Heart right ventricle (tissue), 16 donors: ENCODE measurements around the gene FKBP2. TPM values are rescaled to one million over a fixed set of nuclear protein-coding genes. Genes with fewer than 3 reads are reported as not detected.

ENCODE experiments used
- ATAC-seq, 8 donors: fragments of 200-7000 bp; cut with Tn5 transposase; one replicate each; pipeline ENCODE4 v1.9.1; 2020; ENCODE audit warnings: mild to moderate bottlenecking in 8 of 8, moderate library complexity in 8 of 8, moderate number of reproducible peaks in 1 of 8
- DNase-seq, 2 donors: peaks; one replicate each; pipeline ENCODE4 v3.0.0-alpha.2; 2020
- H3K27ac ChIP-seq, 10 donors: fragments of 200-600 bp; sonication (generic) in 2 of 10; one replicate each; pipeline versions ENCODE4 v1.5.0 to v1.8.0; 2020 to 2022; ENCODE audit warnings: mild to moderate bottlenecking in 3 of 10
- H3K27me3 ChIP-seq, 7 donors: fragments of 200-600 bp; one replicate each; pipeline ENCODE4 v1.8.0; 2021 to 2022; ENCODE audit warnings: mild to moderate bottlenecking in 2 of 7
- H3K36me3 ChIP-seq, 9 donors: fragments of 200-600 bp; sonication (generic) in 1 of 9; one replicate each; pipeline versions ENCODE4 v1.5.0 to v1.8.0; 2020 to 2022; ENCODE audit warnings: mild to moderate bottlenecking in 2 of 9
- H3K4me1 ChIP-seq, 9 donors: fragments of 200-600 bp; sonication (generic) in 1 of 9; one replicate each; pipeline versions ENCODE4 v1.5.0 to v1.8.0; 2020 to 2022; ENCODE audit warnings: mild to moderate bottlenecking in 4 of 9
- H3K4me3 ChIP-seq, 10 donors: fragments of 200-600 bp; sonication (generic) in 2 of 10; one replicate each; pipeline versions ENCODE4 v1.5.0 to v1.8.0; 2020 to 2022; ENCODE audit warnings: mild to moderate bottlenecking in 7 of 10, moderate library complexity in 2 of 10
- H3K9me3 ChIP-seq, 11 donors: fragments of 200-600 bp in 10 of 11; sonication (generic) in 2 of 11; one replicate each; pipeline versions ENCODE4 v1.5.0 to v1.8.0; 2013 to 2022; ENCODE audit warnings: mild to moderate bottlenecking in 2 of 11, control low read depth in 1 of 11, moderate library complexity in 1 of 11
- WGBS, 2 donors: extraction: QIAGEN DNeasy Blood & Tissue Kit; methylation state at CpG; one replicate each; pipeline ENCODE4 v1.1.7; 2013; ENCODE audit warnings: inconsistent platforms in 1 of 2; 5-methylcytosine and 5-hydroxymethylcytosine counted together
- intact Hi-C, 10 donors: fragments of 100-400 bp; cut with DNase I; formaldehyde crosslinking; loops; one replicate each; pipeline versions ENCODE4 v1.11.1 to v1.14.2; 2022
- polyA plus RNA-seq, 2 donors: library from polyadenylated mRNA; stranded (reverse); fragments of 200-250 nt; gene quantifications; one replicate each; pipeline ENCODE4 v1.2.3, GENCODE V29; 2013
- total RNA-seq, 10 donors: library from RNA; stranded (reverse); fragmentation: NEBNext Ultra II Directional in 3 of 10; extraction: Animal tissue kit (Norgen Biotek cat#: 25700) in 3 of 10; gene quantifications; one replicate each; pipeline versions ENCODE4 v1.2.1 to v1.2.4, GENCODE V29; 2021 to 2023
- TF ChIP-seq, protein P1 (sequence below), 9 donors: fragments of 200-600 bp; sonication (generic) in 2 of 9; IDR thresholded peaks; one replicate each; pipeline versions ENCODE4 v1.5.0 to v1.8.0; 2021 to 2022; ENCODE audit warnings: antibody characterized with exemption in 9 of 9, mild to moderate bottlenecking in 5 of 9, moderate library complexity in 1 of 9
- donor health status: Arrhythmogenic right ventricular cardiomyopathy.
- donor health status: ischemic (EF 13 %, LVEDD 7.1; RV severe dilation, severe dysfunction).
- donor health status: healthy with polysubstance abuse.
- donor health status: DM: no; HTN: yes; CAD: no.
- donor health status: DM: no; HTN: no; CAD: no.
- donor health status: ischemic (EF 25% LVEDD 6.9; RV normal size, moderate dysfunction).
- donor health status: ischemic (EF 25% LVEDD 5.7; RV mildly dilated, moderate dysfunction).
- donor health status: healthy.
- donor health status: DM: yes; HTN: yes; CAD: no.
- donor health status: Ischemic cardiomyopathy.
- donor health status: ischemic (EF 35%, LVEDD 5.7; RV mildly dilated, moderate dysfunction).
- donor health status: nonischemic (EF 11% LVEDD 7.7; RV severe dilation, severe dysfunction).
- donor health status: DM: yes; HTN: yes; CAD: no.
- donor health status: PGD.
- donor health status: ischemic (EF 29% LVEDD 5.4; RV normal size, mild dysfunction).
- donor health status: nonischemic (EF 23%, LVEDD 6.1; RV moderate dilation, normal function).

FKBP2 gene
- total and polyA plus RNA-seq, 12 donors, result 40.2 to 404 (median 49.4) TPM

DNA sequence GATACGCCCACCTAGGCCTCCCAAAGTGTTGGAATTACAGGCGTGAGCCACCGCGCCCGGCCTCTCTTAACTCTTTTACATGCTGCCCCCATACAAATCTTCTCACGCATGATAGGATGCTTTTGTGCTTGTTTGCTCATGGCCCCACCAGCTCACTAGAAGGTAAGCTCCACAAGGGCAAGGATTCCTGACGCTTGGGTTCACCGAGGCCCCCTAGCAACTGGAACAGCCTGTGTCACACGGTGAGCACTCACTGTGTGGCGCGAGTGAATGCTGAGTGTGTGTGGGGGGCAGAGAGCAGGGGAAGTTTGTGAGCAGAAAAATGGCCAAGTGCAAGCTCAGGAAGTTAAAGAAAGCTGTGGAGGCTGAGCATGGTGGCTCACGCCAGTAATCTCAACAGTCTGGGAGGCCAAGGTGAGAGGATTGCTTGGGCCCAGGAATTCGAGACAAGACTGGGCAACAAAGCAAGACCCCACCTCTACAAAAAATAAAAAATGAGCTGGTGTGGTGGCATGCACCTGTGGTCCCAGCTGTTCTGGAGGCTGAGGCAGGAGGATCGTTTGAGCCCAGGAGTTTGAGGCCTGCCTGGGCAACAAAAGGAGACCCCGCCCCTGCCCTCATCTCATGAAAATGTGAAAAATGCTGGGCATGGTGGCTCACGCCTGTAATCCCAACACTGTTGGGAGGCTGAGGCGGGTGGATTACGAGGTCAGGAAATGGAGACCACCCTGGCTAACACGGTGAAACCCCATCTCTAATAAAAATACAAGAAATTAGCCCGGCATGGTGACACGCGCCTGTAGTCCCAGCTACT lies 41.3 kb downstream of the FKBP2 start:
- WGBS, 2 donors, result 96 to 97% methylated on average over 22 of the region's 22 CpGs

GRCh38 chr11:64283092-64283491 lies 42.2 kb downstream of the FKBP2 start:
- DNase-seq (no peak), ATAC-seq (no peak)
- Histone ChIP-seq H3K36me3 (peaks cover 0 to 47% (median 0%) of the 10 kb centered on the region in 9 donors), H3K4me3 (peak overlapping the region in 4 of 10 donors; percentile 65 to 90 (median 75)), H3K9me3 (no peaks in the 10 kb centered on the region), H3K27ac (peak overlapping the region in 5 of 10 donors; percentile 90 to 99 (median 98)), H3K4me1 (peaks cover 14 to 49% (median 31%) of the 10 kb centered on the region in 9 donors), H3K27me3 (no peaks in the 10 kb centered on the region)
- TF ChIP-seq, protein P1, sequence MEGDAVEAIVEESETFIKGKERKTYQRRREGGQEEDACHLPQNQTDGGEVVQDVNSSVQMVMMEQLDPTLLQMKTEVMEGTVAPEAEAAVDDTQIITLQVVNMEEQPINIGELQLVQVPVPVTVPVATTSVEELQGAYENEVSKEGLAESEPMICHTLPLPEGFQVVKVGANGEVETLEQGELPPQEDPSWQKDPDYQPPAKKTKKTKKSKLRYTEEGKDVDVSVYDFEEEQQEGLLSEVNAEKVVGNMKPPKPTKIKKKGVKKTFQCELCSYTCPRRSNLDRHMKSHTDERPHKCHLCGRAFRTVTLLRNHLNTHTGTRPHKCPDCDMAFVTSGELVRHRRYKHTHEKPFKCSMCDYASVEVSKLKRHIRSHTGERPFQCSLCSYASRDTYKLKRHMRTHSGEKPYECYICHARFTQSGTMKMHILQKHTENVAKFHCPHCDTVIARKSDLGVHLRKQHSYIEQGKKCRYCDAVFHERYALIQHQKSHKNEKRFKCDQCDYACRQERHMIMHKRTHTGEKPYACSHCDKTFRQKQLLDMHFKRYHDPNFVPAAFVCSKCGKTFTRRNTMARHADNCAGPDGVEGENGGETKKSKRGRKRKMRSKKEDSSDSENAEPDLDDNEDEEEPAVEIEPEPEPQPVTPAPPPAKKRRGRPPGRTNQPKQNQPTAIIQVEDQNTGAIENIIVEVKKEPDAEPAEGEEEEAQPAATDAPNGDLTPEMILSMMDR (IDR thresholded peaks at IDR 0.05), result no peak
- WGBS, 2 donors, result 95 to 96% methylated on average over 3 of the region's 3 CpGs
- intact Hi-C loops, result no loop called here

More for the DNA sequence above, 41.3 kb downstream of the FKBP2 start:
- peaks cover 14 to 49% (median 31%) of the 10 kb centered on the region in 9 donors for H3K4me1 ChIP-seq
- DNase-seq, result no peak
- TF ChIP-seq, protein P1 (IDR thresholded peaks at IDR 0.05), result no peak
- no peak overlapping the region for H3K4me3 ChIP-seq
- peaks cover 0 to 56% (median 0%) of the 10 kb centered on the region in 9 donors for H3K36me3 ChIP-seq
- no peak for ATAC-seq
- peak overlapping the region in 7 of 10 donors; percentile 12 to 61 (median 48) for H3K27ac ChIP-seq
- intact Hi-C loops, result no loop called here
- no peaks in the 10 kb centered on the region for H3K27me3 ChIP-seq
- H3K9me3 ChIP-seq, result no peaks in the 10 kb centered on the region

GRCh38 chr11:64284048-64284961 lies 43.4 kb downstream of the FKBP2 start, which contains the start of gene BAD:
TSS of gene BAD (minus strand) at chr11:64284665. CDS start at chr11:64284368, 297 bp downstream.
- ATAC-seq, result peak; percentile 90 to 96 (median 94)
- H3K9me3 ChIP-seq, result no peaks in the 10 kb centered on the region
- H3K27ac ChIP-seq, result peak within 1 kb of the TSS; percentile 84 to 99 (median 95)
- H3K36me3 ChIP-seq, result peaks cover 0 to 39% (median 0%) of the 10 kb centered on the region in 9 donors
- H3K4me3 ChIP-seq, result peak within 1 kb of the TSS; percentile 39 to 91 (median 74)
- peak; percentile 95 to 96 for DNase-seq
- H3K4me1 ChIP-seq, result peaks cover 14 to 49% (median 31%) of the 10 kb centered on the region in 9 donors
- TF ChIP-seq, protein P1 (IDR thresholded peaks at IDR 0.05), result no peak
- 3 to 4% methylated on average over 39 to 44 of the region's 44 CpGs for WGBS, 2 donors
- no peaks in the 10 kb centered on the region for H3K27me3 ChIP-seq
- intact Hi-C loops, result loop anchor here in 5 of 10 donors (2.0 kb wide), 2 partner anchors 14 to 20 kb away; partner anchors contain the start of gene ESRRA (in 2 of the 5)
